OCI-LY7 (cell line): Measurements from ENCODE around the gene FAU. TPM values are rescaled to one million over a fixed set of nuclear protein-coding genes. Genes with fewer than 3 reads are reported as not detected.
"Not testable (repeated sequence)": the region's sequence is repeated elsewhere in the genome, so short reads cannot be mapped to it uniquely, and the experiment has no call there.

Experiments
- BruUV-seq: library from RNA; stranded (reverse); fragments of 400-500 nt; replicated peaks from 2 replicates; lab custom pipeline; 2021; lab: Mats Ljungman, UMichigan
- CTCF ChIA-PET: fragments of 300-600 bp; sonication (Branson Sonifier 250); formaldehyde crosslinking; loops from one replicate; lab custom pipeline; 2022; ENCODE audit warnings: antibody characterized with exemption; ENCODE audit not compliant: unreplicated experiment; lab: Charles Lee
- POLR2A ChIA-PET: fragments of 300-600 bp; sonication (Branson Sonifier 250); formaldehyde crosslinking; loops from one replicate; lab custom pipeline; 2022; ENCODE audit warnings: antibody characterized with exemption; lab: Charles Lee
- DNase-seq: peaks from one replicate; pipeline ENCODE4 v3.0.0-alpha.2; 2015; ENCODE audit warnings: low spot score
- H2AFZ ChIP-seq: fragments of 200-600 bp; sonication (generic), shearing (Covaris generic); 2 replicates; pipeline ENCODE4 v1.6.1; 2014; ENCODE audit warnings: mild to moderate bottlenecking, antibody characterized with exemption, low read length, moderate library complexity
- H3K27ac ChIP-seq: fragments of 200-600 bp; sonication (generic); 2 replicates; pipeline ENCODE4 v1.5.1; 2014; ENCODE audit warnings: mixed run types, low read depth, mild to moderate bottlenecking, moderate library complexity, low read length, inconsistent platforms; ENCODE audit not compliant: poor library complexity, severe bottlenecking
- H3K36me3 ChIP-seq: fragments of 200-600 bp; sonication (generic); 2 replicates; pipeline ENCODE4 v1.6.1; 2014; ENCODE audit warnings: mild to moderate bottlenecking, antibody characterized with exemption, low read length, moderate library complexity, mixed read lengths; ENCODE audit not compliant: insufficient read depth
- H3K4me1 ChIP-seq: fragments of 200-600 bp; sonication (generic); 2 replicates; pipeline ENCODE4 v1.5.1; 2014; ENCODE audit warnings: mild to moderate bottlenecking, low read length; ENCODE audit not compliant: insufficient read depth, poor library complexity, severe bottlenecking
- H3K4me2 ChIP-seq: fragments of 200-600 bp; sonication (generic); 2 replicates; pipeline ENCODE4 v1.6.1; 2014; ENCODE audit warnings: mild to moderate bottlenecking, low read length
- H3K4me3 ChIP-seq: fragments of 200-600 bp; sonication (generic); 2 replicates; pipeline ENCODE4 v1.5.1; 2014; ENCODE audit warnings: mild to moderate bottlenecking, low read depth, low read length; ENCODE audit not compliant: poor library complexity, severe bottlenecking
- H3K79me2 ChIP-seq: fragments of 200-600 bp; sonication (generic); 2 replicates; pipeline ENCODE4 v1.6.1; 2016; ENCODE audit warnings: low read depth, mild to moderate bottlenecking, low read length, moderate library complexity, mixed read lengths; ENCODE audit not compliant: insufficient read depth
- H3K9me2 ChIP-seq: fragments of 200-600 bp; sonication (generic); 2 replicates; pipeline ENCODE4 v1.6.1; 2016; ENCODE audit warnings: mild to moderate bottlenecking, low read length, mixed read lengths; ENCODE audit not compliant: insufficient read depth
- H3K9me3 ChIP-seq: fragments of 200-600 bp; sonication (generic); 2 replicates; pipeline ENCODE4 v1.6.1; 2014; ENCODE audit warnings: mild to moderate bottlenecking, mixed run types, low read length, mixed read lengths
- H4K20me1 ChIP-seq: fragments of 200-600 bp; sonication (generic); 2 replicates; pipeline ENCODE4 v1.6.1; 2014; ENCODE audit warnings: mild to moderate bottlenecking, antibody characterized with exemption, low read length, moderate library complexity, mixed read lengths; ENCODE audit not compliant: insufficient read depth
- CTCF ChIP-seq: fragments of 200-600 bp; sonication (generic); conservative IDR thresholded peaks from 2 replicates; pipeline ENCODE4 v1.5.1; 2014; ENCODE audit warnings: mild to moderate bottlenecking, antibody characterized with exemption, low read length, moderate library complexity, mixed read lengths
- EZH2phosphoT487 ChIP-seq: fragments of 200-600 bp; sonication (generic); IDR thresholded peaks from 2 replicates; pipeline ENCODE4 v1.6.1; 2018; ENCODE audit warnings: low read depth, borderline replicate concordance, mild to moderate bottlenecking, mixed run types, antibody characterized with exemption, low read length, moderate library complexity, mixed read lengths
- intact Hi-C: fragments of 100-400 bp; cut with micrococcal nuclease; formaldehyde crosslinking; loops from one replicate; pipeline ENCODE4 v1.10.0; 2022; ENCODE audit not compliant: unreplicated experiment
- total RNA-seq, 2 experiments: library from RNA; depleted of rRNA in 1 of 2; stranded (reverse); fragments of >200 nt in 1 of 2; shearing (Covaris generic) in 1 of 2; gene quantifications; 2 replicates each; pipeline ENCODE4 v1.2.3, GENCODE V29; 2014 to 2022

FAU gene
- total RNA-seq, 2 experiments from 2014 or later, result 1,406 to 1,573 TPM

GRCh38 chr11:65120831-65121230 is 1.1 kb downstream of the FAU start:
- Histone ChIP-seq H3K36me3 (peaks cover 76% of the 10 kb centered on the region), H3K4me1 (peaks cover 64% of the 10 kb centered on the region)

GRCh38 chr11:65119670-65119995 is 2.3 kb downstream of the FAU start:
- no peak for TF ChIP-seq CTCF
- no peak for TF ChIP-seq EZH2phosphoT487
- H3K4me1 ChIP-seq, result peaks cover 65% of the 10 kb centered on the region
- DNase-seq, result peak; percentile 51
- no TSS peak for BruUV-seq
- no peaks in the 10 kb centered on the region for H3K9me3 ChIP-seq
- peak overlapping the region; percentile 87 for H3K4me2 ChIP-seq
- CTCF ChIA-PET, result no interaction called here
- intact Hi-C loops, result loop anchor here (10.0 kb wide), 1 partner anchor 345 kb away; the partner anchor contains the start of gene SF1
- H3K4me3 ChIP-seq, result peak overlapping the region; percentile 95
- peaks cover 71% of the 10 kb centered on the region for H3K79me2 ChIP-seq
- POLR2A ChIA-PET, result interaction anchor here (1.6 to 4.0 kb wide), 2 partner anchors 14 to 105 kb away, joined by 4 to 47 read pairs; partner anchors contain the start of genes ARL2 and SYVN1
- H2AFZ ChIP-seq, result no peak overlapping the region
- H3K36me3 ChIP-seq, result peaks cover 76% of the 10 kb centered on the region
- peaks cover 17% of the 10 kb centered on the region; the same call in 1 of the 2 replicates for H4K20me1 ChIP-seq
- H3K9me2 ChIP-seq, result no peaks in the 10 kb centered on the region
- peak overlapping the region; percentile 78 for H3K27ac ChIP-seq

More at GRCh38 chr11:65120831-65121230, 1.1 kb downstream of the FAU start:
- no peak for DNase-seq
- Histone ChIP-seq H3K4me3 (peak overlapping the region; percentile 95), H3K79me2 (peaks cover 77% of the 10 kb centered on the region), H4K20me1 (peaks cover 17% of the 10 kb centered on the region; the same call in 1 of the 2 replicates), H3K9me2 (no peaks in the 10 kb centered on the region), H2AFZ (no peak overlapping the region), H3K27ac (peak overlapping the region; percentile 78), H3K4me2 (peak overlapping the region; percentile 87), H3K9me3 (no peaks in the 10 kb centered on the region)
- ChIA-PET POLR2A (interaction anchor here (0.6 to 4.0 kb wide), 4 partner anchors 13 to 372 kb away, joined by 3 to 47 read pairs (median 5); partner anchors contain the start of genes CAPN1 and SYVN1), CTCF (interaction anchor here (2.0 kb wide), 1 partner anchor 59 kb away, joined by 5 read pairs; no protein-coding TSS in a partner anchor)
- no TSS peak for BruUV-seq
- intact Hi-C loops, result no loop called here
- TF ChIP-seq CTCF, result no peak
- TF ChIP-seq EZH2phosphoT487, result no peak

- Histone ChIP-seq H4K20me1 (peaks cover 17% of the 10 kb centered on the region; the same call in 1 of the 2 replicates), H3K79me2 (peaks cover 66% of the 10 kb centered on the region), H3K27ac (peak overlapping the region; percentile 78), H3K36me3 (peaks cover 72% of the 10 kb centered on the region), H3K4me2 (peak overlapping the region; percentile 87), H3K4me3 (peak overlapping the region; percentile 95), H3K4me1 (peaks cover 59% of the 10 kb centered on the region)
- DNase-seq, H2AFZ ChIP-seq, H3K9me2 ChIP-seq, CTCF ChIA-PET, BruUV-seq, H3K9me3 ChIP-seq: not testable (repeated sequence)
- intact Hi-C loops, result loop anchor here (10.0 kb wide), 1 partner anchor 344 kb away; the partner anchor contains the start of gene SF1
- POLR2A ChIA-PET, result interaction anchor here (1.6 to 1.8 kb wide), 2 partner anchors 13 to 105 kb away, joined by 4 read pairs; partner anchors contain the start of gene ARL2
Observed at GRCh38 chr11:65118891-65119669, 2.9 kb downstream of the FAU start.
